Measurements from ENCODE around the gene NXPE1. TPM values are rescaled to one million over a fixed set of nuclear protein-coding genes. Genes with fewer than 3 reads are reported as not detected.

The NXPE1 gene
- total RNA-seq, 1 experiment from 2014 or later: not detected

GRCh38 chr11:114501901-114502300 lies 57.8 kb downstream of the NXPE1 start:
- Mint-ChIP-seq H3K4me1 (no peaks in the 10 kb centered on the region), H3K36me3 (ENCODE audit: insufficient read depth in 1 of 3, low read depth in 3 of 3) (no peaks in the 10 kb centered on the region; a peak in 1 of 7 replicates), H3K27ac (no peak overlapping the region), H3K9me3 (peaks cover 0 to 4% of the 10 kb centered on the region in 2 experiments; a peak in 3 of 5 replicates), H3K27me3 (ENCODE audit: low read depth) (no peaks in the 10 kb centered on the region), H3K4me3 (no peak overlapping the region)
- Histone ChIP-seq H2BK15ac (ENCODE audit: low read depth, low read length) (no peak overlapping the region), H3K56ac (ENCODE audit: insufficient read length, low read depth, low read length) (no peak overlapping the region), H3K79me1 (ENCODE audit: insufficient read depth, low read depth, low read length, poor library complexity, severe bottlenecking) (no peaks in the 10 kb centered on the region), H4K8ac (replicated peaks; ENCODE audit: insufficient read length, low read depth, low read length) (no peak overlapping the region), H2BK20ac (ENCODE audit: low read depth, low read length, poor library complexity, severe bottlenecking) (no peak overlapping the region), H3K23ac (ENCODE audit: insufficient read length, low read depth, low read length) (no peak overlapping the region), H2AK5ac (ENCODE audit: insufficient read length, low read length) (no peak overlapping the region), H3K79me2 (ENCODE audit: insufficient read depth, low read length) (no peaks in the 10 kb centered on the region), H3K4me1 (ENCODE audit: insufficient read depth, low read length) (no peaks in the 10 kb centered on the region), H3K18ac (ENCODE audit: insufficient read length, low read depth, low read length) (no peak overlapping the region), H3K4ac (ENCODE audit: low read depth, low read length) (no peak overlapping the region), H3K23me2 (ENCODE audit: insufficient read length, low read depth, low read length, poor library complexity, severe bottlenecking) (no peaks in the 10 kb centered on the region), H2AFZ (ENCODE audit: low read length) (no peak overlapping the region), H4K91ac (ENCODE audit: insufficient read length, low read depth, low read length) (no peak overlapping the region), H3K27ac (ENCODE audit: insufficient read length, low read depth, low read length) (no peak overlapping the region), H2BK120ac (ENCODE audit: low read depth, low read length, poor library complexity, severe bottlenecking) (no peak overlapping the region), H3T11ph (ENCODE audit: low read length) (no peak overlapping the region), H3K14ac (ENCODE audit: insufficient read depth, low read length) (no peak overlapping the region), H3K9ac (ENCODE audit: extremely low read depth, insufficient read length, low read length) (no peak overlapping the region), H3K9me3 (ENCODE audit: control insufficient read depth, low read depth, low read length) (no peaks in the 10 kb centered on the region), H4K5ac (ENCODE audit: insufficient read length, low read depth, low read length) (no peak overlapping the region), H4K20me1 (ENCODE audit: control insufficient read depth, insufficient read depth, insufficient read length) (no peaks in the 10 kb centered on the region), H3K4me2 (ENCODE audit: insufficient read depth, insufficient read length, low read length) (no peak overlapping the region), H3K27me3 (ENCODE audit: insufficient read depth, low read length) (no peaks in the 10 kb centered on the region), H2BK5ac (ENCODE audit: insufficient read length, low read length) (no peak overlapping the region), H2BK12ac (ENCODE audit: insufficient read length, low read depth, low read length) (no peak overlapping the region)
- no peak for DNase-seq
- no CpG with 5 or more reads among the region's 1 CpG for WGBS (ENCODE audit: extremely low coverage, insufficient read length, low lambda C conversion rate)
- no peak for TF ChIP-seq CTCF (conservative IDR thresholded peaks at IDR 0.05)
